GM23338 (cell line): ENCODE data around the gene NCOR2. TPM values are rescaled to one million over a fixed set of nuclear protein-coding genes. Genes with fewer than 3 reads are reported as not detected.
A peak's percentile ranks its signal among the peaks of the same experiment; 100 is the strongest.

Experiments used
- ATAC-seq: fragments of 200-7000 bp; cut with Tn5 transposase; 3 replicates; pipeline ENCODE4 v1.9.1; 2020
- DNase-seq: peaks from one replicate; pipeline ENCODE4 v3.0.0-alpha.2; 2015; ENCODE audit warnings: low spot score
- H2AFZ ChIP-seq: fragments of 200-600 bp; sonication (generic); 2 replicates; pipeline ENCODE4 v1.8.0; 2016; ENCODE audit warnings: antibody characterized with exemption, mild to moderate bottlenecking, moderate library complexity
- H3F3A ChIP-seq: fragments of 200-600 bp; sonication (generic); replicated peaks from 2 replicates; pipeline ENCODE4 v1.8.0; 2017; ENCODE audit warnings: antibody characterized with exemption, mixed run types, low read depth
- H3K27ac ChIP-seq: fragments of 200-600 bp; sonication (generic); 2 replicates; pipeline ENCODE4 v1.6.1; 2016; ENCODE audit warnings: low read depth
- H3K27me3 ChIP-seq: fragments of 200-600 bp; sonication (generic); 2 replicates; pipeline ENCODE4 v1.8.0; 2016; ENCODE audit warnings: mild to moderate bottlenecking, mixed run types, moderate library complexity; ENCODE audit not compliant: insufficient read depth
- H3K36me3 ChIP-seq: fragments of 200-600 bp; sonication (generic); 2 replicates; pipeline ENCODE4 v1.8.0; 2016; ENCODE audit warnings: mild to moderate bottlenecking; ENCODE audit not compliant: insufficient read depth
- H3K4me1 ChIP-seq: fragments of 200-600 bp; sonication (generic); 2 replicates; pipeline ENCODE4 v1.8.0; 2016; ENCODE audit warnings: mild to moderate bottlenecking, moderate library complexity; ENCODE audit not compliant: insufficient read depth
- H3K4me2 ChIP-seq: fragments of 200-600 bp; sonication (generic); 2 replicates; pipeline ENCODE4 v1.7.1; 2017; ENCODE audit warnings: mixed run types
- H3K4me3 ChIP-seq: fragments of 200-600 bp; sonication (generic); 2 replicates; pipeline ENCODE4 v1.6.1; 2016; ENCODE audit warnings: mixed run types
- H3K79me2 ChIP-seq: fragments of 200-600 bp; sonication (generic); replicated peaks from 2 replicates; pipeline ENCODE4 v1.8.0; 2017; ENCODE audit warnings: mild to moderate bottlenecking; ENCODE audit not compliant: insufficient read depth
- H3K9me2 ChIP-seq: fragments of 200-600 bp; sonication (generic); 2 replicates; pipeline ENCODE4 v1.8.0; 2017; ENCODE audit not compliant: insufficient read depth
- H4K20me1 ChIP-seq: fragments of 200-600 bp; sonication (generic); replicated peaks from 2 replicates; pipeline ENCODE4 v1.8.0; 2017; ENCODE audit warnings: mild to moderate bottlenecking; ENCODE audit not compliant: insufficient read depth
- H3K27ac Mint-ChIP-seq: 2 replicates; pipeline ENCODE4 v1.8.0; 2020; ENCODE audit warnings: inconsistent platforms, mild to moderate bottlenecking, moderate library complexity, mixed read lengths
- H3K27me3 Mint-ChIP-seq: 3 replicates; pipeline ENCODE4 v1.8.0; 2022; ENCODE audit warnings: low read depth, mild to moderate bottlenecking, moderate library complexity, mixed read lengths, inconsistent platforms; ENCODE audit not compliant: insufficient read depth, poor library complexity
- H3K36me3 Mint-ChIP-seq: 3 replicates; pipeline ENCODE4 v1.8.0; 2021; ENCODE audit warnings: low read depth, mild to moderate bottlenecking, inconsistent platforms, moderate library complexity, mixed read lengths
- H3K4me1 Mint-ChIP-seq: 3 replicates; pipeline ENCODE4 v1.8.0; 2020; ENCODE audit warnings: mild to moderate bottlenecking, inconsistent platforms, mixed read lengths
- H3K4me3 Mint-ChIP-seq: 3 replicates; pipeline ENCODE4 v1.8.0; 2021; ENCODE audit warnings: moderate library complexity, mild to moderate bottlenecking, inconsistent platforms, mixed read lengths
- H3K9me3 Mint-ChIP-seq: 3 replicates; pipeline ENCODE4 v1.8.0; 2020; ENCODE audit warnings: moderate library complexity, mild to moderate bottlenecking, inconsistent platforms, mixed read lengths
- EZH2phosphoT487 ChIP-seq: fragments of 200-600 bp; sonication (generic); IDR thresholded peaks from one replicate; pipeline ENCODE4 v1.8.1; 2018; ENCODE audit warnings: antibody characterized with exemption; ENCODE audit not compliant: unreplicated experiment
- JUNB ChIP-seq: IDR thresholded peaks from one replicate; pipeline ENCODE4 v1.6.1; 2016; ENCODE audit warnings: antibody characterized with exemption; ENCODE audit not compliant: unreplicated experiment
- NANOG ChIP-seq: IDR thresholded peaks from 2 replicates; pipeline ENCODE4 v1.6.1; 2016; ENCODE audit warnings: antibody characterized with exemption, borderline replicate concordance
- POLR2AphosphoS5 ChIP-seq: IDR thresholded peaks from 2 replicates; pipeline ENCODE4 v1.6.1; 2016; ENCODE audit warnings: antibody characterized with exemption, low read depth
- REST ChIP-seq: IDR thresholded peaks from one replicate; pipeline ENCODE4 v1.6.1; 2018; ENCODE audit warnings: antibody characterized with exemption; ENCODE audit not compliant: unreplicated experiment
- STAT1 ChIP-seq: IDR thresholded peaks from one replicate; pipeline ENCODE4 v1.6.1; 2016; ENCODE audit warnings: antibody characterized with exemption; ENCODE audit not compliant: unreplicated experiment
- ZNF114 ChIP-seq: fragments of 250-450 bp; sonication (Bioruptor Pico); IDR thresholded peaks from 2 replicates; pipeline ENCODE4 v1.5.0; 2020; ENCODE audit warnings: mild to moderate bottlenecking, moderate library complexity
- ZNF331 ChIP-seq: fragments of 250-450 bp; sonication (Bioruptor Pico); IDR thresholded peaks from 2 replicates; pipeline ENCODE4 v1.5.0; 2020; ENCODE audit warnings: low read depth, mild to moderate bottlenecking, moderate library complexity
- ZNF462 ChIP-seq: fragments of 250-450 bp; sonication (Bioruptor Pico); IDR thresholded peaks from 2 replicates; pipeline ENCODE4 v1.5.0; 2020; ENCODE audit warnings: mild to moderate bottlenecking, moderate library complexity
- polyA plus RNA-seq: library from polyadenylated mRNA; unstranded; fragments of >200 nt; fragmentation: Nextera tagmentation; extraction: Ambion mirVana; gene quantifications from 2 replicates; pipeline ENCODE4 v1.2.1, GENCODE V29; 2016
- total RNA-seq: library from RNA; depleted of rRNA; stranded (reverse); fragments of >200 nt; shearing (Covaris generic); gene quantifications from 2 replicates; pipeline ENCODE4 v1.2.3, GENCODE V29; 2014
- TF ChIP-seq, protein P1 (sequence below), 2 experiments: fragments of 200-600 bp in 1 of 2; sonication (generic) in 1 of 2; conservative IDR thresholded peaks; 2 replicates each; pipeline versions ENCODE4 v1.5.1 to v1.6.1; 2016 to 2017; ENCODE audit warnings: antibody characterized with exemption in 2 of 2, low read depth in 2 of 2, mild to moderate bottlenecking in 2 of 2, moderate library complexity in 1 of 2
- TF ChIP-seq, protein P2 (sequence below): IDR thresholded peaks from 2 replicates; pipeline ENCODE4 v1.6.1; 2016; ENCODE audit warnings: antibody characterized with exemption

Gene NCOR2
- total and polyA plus RNA-seq, 2 experiments from 2014 or later: 69.6 to 190 TPM

- peaks cover 100% of the 10 kb centered on the region for H3K79me2 ChIP-seq
- peak; percentile 30 for ATAC-seq
- no peak for DNase-seq
Observed at GRCh38 chr12:124556896-124557501, 10.4 kb downstream of the NCOR2 start.

More at GRCh38 chr12:124556896-124557501, 10.4 kb downstream of the NCOR2 start:
- peaks cover 14% of the 10 kb centered on the region for H3K36me3 Mint-ChIP-seq
- no peak overlapping the region; the same call in 2 of the 3 replicates for H3K4me3 Mint-ChIP-seq
- TF ChIP-seq, protein P1, sequence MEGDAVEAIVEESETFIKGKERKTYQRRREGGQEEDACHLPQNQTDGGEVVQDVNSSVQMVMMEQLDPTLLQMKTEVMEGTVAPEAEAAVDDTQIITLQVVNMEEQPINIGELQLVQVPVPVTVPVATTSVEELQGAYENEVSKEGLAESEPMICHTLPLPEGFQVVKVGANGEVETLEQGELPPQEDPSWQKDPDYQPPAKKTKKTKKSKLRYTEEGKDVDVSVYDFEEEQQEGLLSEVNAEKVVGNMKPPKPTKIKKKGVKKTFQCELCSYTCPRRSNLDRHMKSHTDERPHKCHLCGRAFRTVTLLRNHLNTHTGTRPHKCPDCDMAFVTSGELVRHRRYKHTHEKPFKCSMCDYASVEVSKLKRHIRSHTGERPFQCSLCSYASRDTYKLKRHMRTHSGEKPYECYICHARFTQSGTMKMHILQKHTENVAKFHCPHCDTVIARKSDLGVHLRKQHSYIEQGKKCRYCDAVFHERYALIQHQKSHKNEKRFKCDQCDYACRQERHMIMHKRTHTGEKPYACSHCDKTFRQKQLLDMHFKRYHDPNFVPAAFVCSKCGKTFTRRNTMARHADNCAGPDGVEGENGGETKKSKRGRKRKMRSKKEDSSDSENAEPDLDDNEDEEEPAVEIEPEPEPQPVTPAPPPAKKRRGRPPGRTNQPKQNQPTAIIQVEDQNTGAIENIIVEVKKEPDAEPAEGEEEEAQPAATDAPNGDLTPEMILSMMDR (conservative IDR thresholded peaks at IDR 0.05; ENCODE audit: low read depth in 2 of 2): no peak
- TF ChIP-seq, protein P2, sequence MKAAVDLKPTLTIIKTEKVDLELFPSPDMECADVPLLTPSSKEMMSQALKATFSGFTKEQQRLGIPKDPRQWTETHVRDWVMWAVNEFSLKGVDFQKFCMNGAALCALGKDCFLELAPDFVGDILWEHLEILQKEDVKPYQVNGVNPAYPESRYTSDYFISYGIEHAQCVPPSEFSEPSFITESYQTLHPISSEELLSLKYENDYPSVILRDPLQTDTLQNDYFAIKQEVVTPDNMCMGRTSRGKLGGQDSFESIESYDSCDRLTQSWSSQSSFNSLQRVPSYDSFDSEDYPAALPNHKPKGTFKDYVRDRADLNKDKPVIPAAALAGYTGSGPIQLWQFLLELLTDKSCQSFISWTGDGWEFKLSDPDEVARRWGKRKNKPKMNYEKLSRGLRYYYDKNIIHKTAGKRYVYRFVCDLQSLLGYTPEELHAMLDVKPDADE: no peak
- TF ChIP-seq ZNF462 (CRISPR knock-in tag): no peak
- no peak for TF ChIP-seq ZNF114
- no peak for TF ChIP-seq STAT1
- no peak for TF ChIP-seq NANOG
- TF ChIP-seq EZH2phosphoT487: no peak
- no peak for TF ChIP-seq REST
- TF ChIP-seq JUNB: no peak
- no peak for TF ChIP-seq ZNF331 (CRISPR knock-in tag)
- no peak for TF ChIP-seq POLR2AphosphoS5
- peaks cover 13% of the 10 kb centered on the region for H3K27me3 Mint-ChIP-seq
- Histone ChIP-seq H3K9me2 (no peaks in the 10 kb centered on the region), H3K27me3 (no peaks in the 10 kb centered on the region), H3K4me3 (no peak overlapping the region), H3K4me2 (0 out of 2 replicates have a peak overlapping the region, but pooled peaks have one; percentile 43), H3K36me3 (no peaks in the 10 kb centered on the region), H3K4me1 (peaks cover 43% of the 10 kb centered on the region), H2AFZ (no peak overlapping the region), H3K27ac (peak overlapping the region; percentile 66; the same call in 1 of the 2 replicates), H3F3A (peaks cover 16% of the 10 kb centered on the region; the same call in 1 of the 2 replicates), H4K20me1 (peaks cover 78% of the 10 kb centered on the region)
- H3K27ac Mint-ChIP-seq: peak overlapping the region; percentile 18; the same call in 1 of the 2 replicates
- H3K9me3 Mint-ChIP-seq: no peaks in the 10 kb centered on the region
- H3K4me1 Mint-ChIP-seq: peaks cover 61% of the 10 kb centered on the region
